Lung (tissue), 16 donors: ENCODE data around the gene OR51B2. TPM values are rescaled to one million over a fixed set of nuclear protein-coding genes. Genes with fewer than 3 reads are reported as not detected.
A peak's percentile ranks its signal among the peaks of the same experiment; 100 is the strongest.

ENCODE experiments used
- ATAC-seq: fragments of 200-7000 bp; cut with Tn5 transposase; one replicate; pipeline ENCODE4 v1.9.1; 2020; ENCODE audit warnings: moderate number of reproducible peaks; ENCODE audit not compliant: insufficient read depth, low FRiP score
- DNase-seq, 3 donors: peaks; one replicate each; pipeline ENCODE4 v3.0.0-alpha.2; 2013 to 2017
- H3K27ac ChIP-seq, 2 donors: one replicate each; pipeline ENCODE4 v1.5.1; 2013; ENCODE audit warnings: mild to moderate bottlenecking in 2 of 2, moderate library complexity in 2 of 2, control low read depth in 1 of 2, inconsistent platforms in 1 of 2, low read depth in 1 of 2, low read length in 1 of 2
- H3K27me3 ChIP-seq, 3 donors: one replicate each; pipeline ENCODE4 v1.5.1; 2013; ENCODE audit warnings: low read length in 2 of 3; ENCODE audit not compliant: control insufficient read depth in 3 of 3, insufficient read depth in 3 of 3
- H3K36me3 ChIP-seq, 4 donors: one replicate each; pipeline ENCODE4 v1.5.1; 2013; ENCODE audit warnings: low read length in 4 of 4, mild to moderate bottlenecking in 1 of 4, moderate library complexity in 1 of 4; ENCODE audit not compliant: control insufficient read depth in 4 of 4, insufficient read depth in 4 of 4
- H3K4me1 ChIP-seq, 5 donors: one replicate each; pipeline ENCODE4 v1.5.1; 2013; ENCODE audit warnings: low read length in 5 of 5, mild to moderate bottlenecking in 2 of 5, moderate library complexity in 1 of 5; ENCODE audit not compliant: control insufficient read depth in 5 of 5, insufficient read depth in 5 of 5
- H3K4me3 ChIP-seq: one replicate; pipeline ENCODE4 v1.5.1; 2013; ENCODE audit warnings: mild to moderate bottlenecking, control low read depth, moderate library complexity
- H3K9ac ChIP-seq, 2 donors: one replicate each; pipeline ENCODE4 v1.5.1; 2013; ENCODE audit warnings: low read length in 2 of 2, control low read depth in 1 of 2; ENCODE audit not compliant: insufficient read depth in 1 of 2
- H3K9me3 ChIP-seq, 4 donors: one replicate each; pipeline ENCODE4 v1.5.1; 2013; ENCODE audit warnings: low read length in 3 of 4, mild to moderate bottlenecking in 1 of 4, moderate library complexity in 1 of 4; ENCODE audit not compliant: control insufficient read depth in 4 of 4, insufficient read depth in 3 of 4
- WGBS, 2 donors: extraction: QIAGEN DNeasy Blood & Tissue Kit; methylation state at CpG; one replicate each; pipeline ENCODE4 v1.1.7; 2013; 5-methylcytosine and 5-hydroxymethylcytosine counted together
- long read RNA-seq, 5 donors: transcript quantifications; one replicate each; lab custom pipeline, GENCODE V29; 2026
- polyA plus RNA-seq, 2 donors: library from polyadenylated mRNA; stranded (reverse); fragments of 200-250 nt; gene quantifications; one replicate each; pipeline ENCODE4 v1.2.1, GENCODE V29; 2013
- total RNA-seq, 2 donors: library from RNA; depleted of rRNA in 1 of 2; stranded (reverse); fragments of >200 nt in 1 of 2; gene quantifications; one replicate each; pipeline ENCODE4 v1.2.1, GENCODE V29; 2014 to 2021
- TF ChIP-seq, protein P1 (sequence below): IDR thresholded peaks from 2 replicates; pipeline ENCODE4 v1.5.1; 2012; ENCODE audit warnings: mild to moderate bottlenecking; ENCODE audit errors: control extremely low read depth, extremely low read depth
- donor health status: control.
- donor health status: control.
- donor health status: Bipolar disorder and iron deficiency.
- donor health status: healthy.
- donor health status: DM: yes; HTN: yes; CAD: no.

Gene OR51B2, protein sequence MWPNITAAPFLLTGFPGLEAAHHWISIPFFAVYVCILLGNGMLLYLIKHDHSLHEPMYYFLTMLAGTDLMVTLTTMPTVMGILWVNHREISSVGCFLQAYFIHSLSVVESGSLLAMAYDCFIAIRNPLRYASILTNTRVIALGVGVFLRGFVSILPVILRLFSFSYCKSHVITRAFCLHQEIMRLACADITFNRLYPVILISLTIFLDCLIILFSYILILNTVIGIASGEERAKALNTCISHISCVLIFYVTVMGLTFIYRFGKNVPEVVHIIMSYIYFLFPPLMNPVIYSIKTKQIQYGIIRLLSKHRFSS
- total RNA-seq = 1 to 10 TPM in 1 of 2 donors, not detected in 1; 1.9 TPM
- not detected for polyA plus RNA-seq
- long read RNA-seq, donor 1 = 0 reads
- long read RNA-seq, donor 2 = 0 reads
- long read RNA-seq, donor 3 = 0 reads
- long read RNA-seq, donor 4 = 0 reads
- long read RNA-seq, donor 5 = 0 reads

DNA sequence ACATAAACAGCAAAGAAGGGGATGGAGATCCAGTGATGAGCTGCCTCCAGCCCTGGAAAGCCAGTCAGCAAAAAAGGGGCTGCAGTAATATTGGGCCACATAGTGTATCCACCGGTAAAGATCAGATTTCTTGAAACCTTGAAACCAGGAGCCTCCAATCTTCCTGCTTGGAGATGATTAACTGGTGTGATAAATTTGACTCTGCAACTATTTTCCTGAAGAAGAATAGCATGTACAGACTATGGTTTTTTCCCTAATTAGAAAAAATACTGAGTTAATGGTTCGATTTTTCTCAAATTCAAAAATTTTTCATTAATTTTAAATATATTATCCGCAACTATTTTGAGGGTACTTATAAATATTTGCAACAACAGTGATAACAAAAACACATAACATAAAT lies at the start of gene OR51B2:
Gene OR51B2 (minus strand): TSS at position 101 of the 400 bp plus-strand sequence. CDS start 0 bp downstream, at position 101.
- H3K27me3 ChIP-seq = no peaks in the 10 kb centered on the region
- DNase-seq = no peak
- H3K9me3 ChIP-seq = no peaks in the 10 kb centered on the region
- H3K9ac ChIP-seq = no peak within 1 kb of the TSS
- H3K4me1 ChIP-seq = no peaks in the 10 kb centered on the region
- WGBS, 2 donors = 75 to 82% methylated on average over 3 of the region's 3 CpGs
- ATAC-seq = no peak
- no peak within 1 kb of the TSS for H3K4me3 ChIP-seq
- H3K36me3 ChIP-seq = no peaks in the 10 kb centered on the region
- TF ChIP-seq, protein P1, sequence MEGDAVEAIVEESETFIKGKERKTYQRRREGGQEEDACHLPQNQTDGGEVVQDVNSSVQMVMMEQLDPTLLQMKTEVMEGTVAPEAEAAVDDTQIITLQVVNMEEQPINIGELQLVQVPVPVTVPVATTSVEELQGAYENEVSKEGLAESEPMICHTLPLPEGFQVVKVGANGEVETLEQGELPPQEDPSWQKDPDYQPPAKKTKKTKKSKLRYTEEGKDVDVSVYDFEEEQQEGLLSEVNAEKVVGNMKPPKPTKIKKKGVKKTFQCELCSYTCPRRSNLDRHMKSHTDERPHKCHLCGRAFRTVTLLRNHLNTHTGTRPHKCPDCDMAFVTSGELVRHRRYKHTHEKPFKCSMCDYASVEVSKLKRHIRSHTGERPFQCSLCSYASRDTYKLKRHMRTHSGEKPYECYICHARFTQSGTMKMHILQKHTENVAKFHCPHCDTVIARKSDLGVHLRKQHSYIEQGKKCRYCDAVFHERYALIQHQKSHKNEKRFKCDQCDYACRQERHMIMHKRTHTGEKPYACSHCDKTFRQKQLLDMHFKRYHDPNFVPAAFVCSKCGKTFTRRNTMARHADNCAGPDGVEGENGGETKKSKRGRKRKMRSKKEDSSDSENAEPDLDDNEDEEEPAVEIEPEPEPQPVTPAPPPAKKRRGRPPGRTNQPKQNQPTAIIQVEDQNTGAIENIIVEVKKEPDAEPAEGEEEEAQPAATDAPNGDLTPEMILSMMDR = no peak
- no peak within 1 kb of the TSS for H3K27ac ChIP-seq

DNA sequence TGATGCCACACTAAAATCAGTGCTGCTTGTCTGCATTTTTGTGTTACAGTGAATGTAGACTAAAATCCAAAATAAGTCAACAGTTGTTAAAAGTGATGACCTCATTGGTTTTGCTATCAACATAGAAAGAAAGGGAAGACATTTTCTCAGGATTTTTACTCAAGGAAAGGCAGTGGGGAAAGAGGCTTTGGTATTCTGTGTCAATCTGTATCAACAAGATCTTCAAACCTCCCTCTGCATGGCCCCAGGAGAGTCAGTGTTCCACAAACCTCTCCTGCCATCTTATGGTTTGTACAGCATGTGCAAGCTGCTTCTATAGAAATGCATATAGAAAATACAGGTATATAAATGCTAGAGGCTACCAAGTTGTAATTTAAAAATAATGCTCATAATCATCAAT lies 45.7 kb upstream of the OR51B2 start:
- Histone ChIP-seq H3K4me3 (no peak overlapping the region), H3K4me1 (peaks cover 0 to 4% (median 0%) of the 10 kb centered on the region in 5 donors), H3K36me3 (no peaks in the 10 kb centered on the region), H3K9me3 (peaks cover 0 to 2% (median 0%) of the 10 kb centered on the region in 4 donors), H3K27ac (no peak overlapping the region), H3K9ac (no peak overlapping the region), H3K27me3 (no peaks in the 10 kb centered on the region)
- TF ChIP-seq, protein P1 = no peak
- DNase-seq (peak in 2 of 3 donors; percentile 18 to 19), ATAC-seq (no peak)

DNA sequence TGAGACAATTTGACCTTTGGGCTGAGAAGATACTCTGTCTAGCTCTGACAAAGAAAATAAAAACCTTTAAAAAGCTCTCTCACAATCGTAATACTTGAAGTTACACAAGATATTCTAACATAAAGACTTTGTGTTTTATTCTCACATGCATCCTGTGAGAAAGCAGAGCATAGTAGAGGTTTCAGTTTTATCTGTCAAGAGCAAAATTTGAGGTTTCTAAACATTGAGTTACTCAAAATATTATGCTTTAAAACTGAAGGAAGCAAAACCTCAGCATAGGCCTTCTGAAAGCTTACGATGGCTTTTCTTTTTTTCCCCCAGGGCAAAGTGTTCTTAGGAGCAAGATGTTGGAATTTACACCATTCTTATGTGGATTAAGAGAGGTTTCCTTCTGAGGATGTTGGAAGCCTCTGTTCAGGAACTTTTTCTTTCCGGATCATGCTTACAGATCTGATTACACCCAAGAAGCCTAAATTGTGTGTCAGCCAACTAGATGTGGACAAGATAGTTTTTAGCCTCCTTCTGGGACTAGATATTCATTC lies 44.5 kb upstream of the OR51B2 start:
- peaks cover 0 to 4% (median 0%) of the 10 kb centered on the region in 5 donors for H3K4me1 ChIP-seq
- H3K9me3 ChIP-seq = peaks cover 0 to 2% (median 0%) of the 10 kb centered on the region in 4 donors
- H3K4me3 ChIP-seq = no peak overlapping the region
- DNase-seq (no peak), ATAC-seq (no peak)
- TF ChIP-seq, protein P1 = no peak
- no peak overlapping the region for H3K27ac ChIP-seq
- WGBS, 2 donors = 62 to 82% methylated on average over 3 of the region's 3 CpGs
- H3K36me3 ChIP-seq = no peaks in the 10 kb centered on the region
- H3K27me3 ChIP-seq = no peaks in the 10 kb centered on the region
- H3K9ac ChIP-seq = no peak overlapping the region
